Adipocyte (in vitro differentiated cells): Measurements from ENCODE around the gene IRF2.

Experiments
- DNase-seq: peaks from one replicate; pipeline ENCODE4 v3.0.0-alpha.2; 2015; ENCODE audit warnings: low read depth
- H3K27me3 ChIP-seq: replicated peaks from 2 replicates; pipeline ENCODE4 v1.7.0; 2013; ENCODE audit warnings: mild to moderate bottlenecking, low read length, moderate library complexity; ENCODE audit not compliant: control insufficient read depth, insufficient read depth
- H3K36me3 ChIP-seq: 2 replicates; pipeline ENCODE4 v1.7.0; 2013; ENCODE audit warnings: low read length, mild to moderate bottlenecking, moderate library complexity; ENCODE audit not compliant: control insufficient read depth, insufficient read depth, severe bottlenecking
- H3K4me1 ChIP-seq: 2 replicates; pipeline ENCODE4 v1.7.0; 2013; ENCODE audit warnings: mild to moderate bottlenecking, low read length, moderate library complexity; ENCODE audit not compliant: control insufficient read depth, insufficient read depth
- H3K4me3 ChIP-seq: 2 replicates; pipeline ENCODE4 v1.7.0; 2013; ENCODE audit warnings: mild to moderate bottlenecking, low read length, moderate library complexity
- H3K9ac ChIP-seq: 2 replicates; pipeline ENCODE4 v1.7.0; 2013; ENCODE audit warnings: mild to moderate bottlenecking, low read length, moderate library complexity
- H3K9me3 ChIP-seq: 2 replicates; pipeline ENCODE4 v1.7.0; 2013; ENCODE audit warnings: mild to moderate bottlenecking, low read length, moderate library complexity; ENCODE audit not compliant: control insufficient read depth

The IRF2 gene

GRCh38 chr4:184460499-184461285 is 13.7 kb downstream of the IRF2 start:
- H3K36me3 ChIP-seq, result no peaks in the 10 kb centered on the region
- no peaks in the 10 kb centered on the region for H3K9me3 ChIP-seq
- DNase-seq, result no peak
- H3K4me3 ChIP-seq, result no peak overlapping the region
- peaks cover 25% of the 10 kb centered on the region for H3K4me1 ChIP-seq
- no peaks in the 10 kb centered on the region for H3K27me3 ChIP-seq
- no peak overlapping the region for H3K9ac ChIP-seq

- Histone ChIP-seq H3K27me3 (no peaks in the 10 kb centered on the region), H3K4me1 (peaks cover 25% of the 10 kb centered on the region), H3K36me3 (no peaks in the 10 kb centered on the region), H3K9ac (no peak overlapping the region), H3K9me3 (no peaks in the 10 kb centered on the region), H3K4me3 (no peak overlapping the region)
- peak; percentile 55 for DNase-seq
Observed at GRCh38 chr4:184459413-184459812, 14.9 kb downstream of the IRF2 start.

GRCh38 chr4:184457535-184458249 is 16.7 kb downstream of the IRF2 start:
- H3K9ac ChIP-seq, result no peak overlapping the region
- H3K4me1 ChIP-seq, result peaks cover 38% of the 10 kb centered on the region
- no peaks in the 10 kb centered on the region for H3K27me3 ChIP-seq
- no peak for DNase-seq
- no peak overlapping the region for H3K4me3 ChIP-seq
- H3K9me3 ChIP-seq, result no peaks in the 10 kb centered on the region
- no peaks in the 10 kb centered on the region for H3K36me3 ChIP-seq

DNA sequence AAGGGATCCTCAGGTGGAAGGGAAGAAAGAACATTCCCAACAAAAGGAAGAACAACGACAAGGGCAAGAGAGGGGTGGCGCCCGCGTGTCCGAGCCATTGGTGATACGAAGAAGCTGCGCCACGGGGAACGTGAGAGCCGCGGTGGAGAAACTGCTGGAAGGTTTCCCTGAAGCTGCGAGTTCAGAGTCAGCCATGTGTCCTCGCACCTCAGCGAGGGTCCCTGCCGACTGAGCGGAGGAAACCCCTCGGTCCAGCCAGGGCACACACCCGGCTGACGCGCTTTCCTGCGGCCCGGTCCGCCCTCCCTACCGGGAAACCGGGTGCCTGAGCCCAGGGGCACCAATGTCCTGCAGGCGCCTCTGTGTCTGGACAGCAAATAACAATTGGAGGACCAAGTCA is 18.0 kb downstream of the IRF2 start:
- H3K4me1 ChIP-seq, result peaks cover 47% of the 10 kb centered on the region
- no peak for DNase-seq
- no peak overlapping the region for H3K9ac ChIP-seq
- no peaks in the 10 kb centered on the region for H3K9me3 ChIP-seq
- no peaks in the 10 kb centered on the region for H3K27me3 ChIP-seq
- no peak overlapping the region for H3K4me3 ChIP-seq
- H3K36me3 ChIP-seq, result no peaks in the 10 kb centered on the region

DNA sequence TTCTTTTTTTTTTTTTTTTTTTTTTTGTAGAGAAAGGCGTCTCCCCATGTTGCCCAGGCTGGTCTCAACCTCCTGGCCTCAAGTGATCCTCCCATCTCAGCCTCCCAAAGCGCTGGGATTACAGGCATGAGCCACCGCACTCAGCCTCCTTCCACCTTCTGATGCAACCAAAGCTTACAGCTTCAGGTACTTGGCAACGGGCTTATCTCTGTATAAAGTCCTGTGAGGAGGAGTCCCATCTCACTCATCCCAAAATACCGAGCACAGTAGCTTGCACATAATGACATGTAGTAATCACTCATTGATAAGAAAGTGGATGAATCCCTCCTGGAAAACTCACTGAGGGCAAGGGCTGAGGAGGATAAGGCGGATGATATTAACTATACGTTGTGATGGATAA is 19.1 kb downstream of the IRF2 start:
- DNase-seq, result no peak
- Histone ChIP-seq H3K4me3 (no peak overlapping the region), H3K27me3 (no peaks in the 10 kb centered on the region), H3K36me3 (no peaks in the 10 kb centered on the region), H3K4me1 (peaks cover 49% of the 10 kb centered on the region), H3K9me3 (no peaks in the 10 kb centered on the region), H3K9ac (no peak overlapping the region)

- H3K27me3 ChIP-seq, result no peaks in the 10 kb centered on the region
- H3K9ac ChIP-seq, result peak overlapping the region; percentile 6
- peaks cover 51% of the 10 kb centered on the region for H3K4me1 ChIP-seq
- H3K36me3 ChIP-seq, result no peaks in the 10 kb centered on the region
- H3K9me3 ChIP-seq, result no peaks in the 10 kb centered on the region
- no peak overlapping the region for H3K4me3 ChIP-seq
- DNase-seq, result peak; percentile 81
Observed at GRCh38 chr4:184453365-184454160, 20.8 kb downstream of the IRF2 start.

- Histone ChIP-seq H3K4me3 (no peak overlapping the region), H3K9ac (peak overlapping the region; percentile 6), H3K27me3 (no peaks in the 10 kb centered on the region), H3K4me1 (peaks cover 58% of the 10 kb centered on the region), H3K9me3 (no peaks in the 10 kb centered on the region), H3K36me3 (no peaks in the 10 kb centered on the region)
- no peak for DNase-seq
Observed at GRCh38 chr4:184452740-184453139, 21.6 kb downstream of the IRF2 start.

GRCh38 chr4:184451726-184452125 is 22.6 kb downstream of the IRF2 start:
- Histone ChIP-seq H3K4me3 (no peak overlapping the region), H3K9me3 (no peaks in the 10 kb centered on the region), H3K36me3 (no peaks in the 10 kb centered on the region), H3K9ac (no peak overlapping the region), H3K4me1 (peaks cover 55% of the 10 kb centered on the region), H3K27me3 (no peaks in the 10 kb centered on the region)
- no peak for DNase-seq

DNA sequence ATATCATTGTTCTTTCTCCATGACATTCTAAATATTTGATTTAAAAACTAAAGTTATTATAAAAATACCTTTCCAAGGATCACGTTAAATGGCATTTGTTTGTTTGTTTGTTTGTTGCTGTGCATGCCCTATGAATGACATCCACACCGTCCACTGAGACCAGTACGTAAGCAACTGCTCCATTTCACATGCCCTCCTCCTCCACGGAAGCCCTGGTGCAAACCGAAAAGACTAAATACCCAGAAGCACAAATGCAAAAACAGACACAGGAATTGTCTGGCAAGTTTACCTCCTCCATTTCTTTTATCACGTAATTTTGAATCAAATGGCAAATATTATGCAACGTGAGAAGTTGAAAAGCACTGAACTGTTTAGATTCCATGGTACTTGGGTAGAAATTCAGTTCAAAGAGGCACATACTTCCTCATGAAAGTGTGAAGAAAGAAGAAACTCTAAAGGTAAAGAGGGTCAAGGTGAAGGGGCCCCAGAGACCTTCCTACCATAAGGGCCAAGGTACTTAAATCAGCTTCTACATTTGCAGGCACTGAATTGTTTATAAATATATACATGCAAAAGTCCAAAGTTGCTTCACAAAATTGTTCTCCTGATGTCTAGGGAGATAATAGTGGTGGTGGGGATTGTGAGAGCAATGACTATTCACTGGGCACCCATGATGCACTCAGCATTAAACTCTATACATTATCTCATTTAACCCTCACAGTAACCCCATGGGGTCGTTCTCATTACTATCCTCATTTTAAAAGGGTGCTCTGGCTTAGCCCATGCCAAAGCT is 23.4 kb downstream of the IRF2 start:
- Histone ChIP-seq H3K4me1 (peaks cover 55% of the 10 kb centered on the region), H3K9ac (peak overlapping the region; percentile 90), H3K36me3 (no peaks in the 10 kb centered on the region), H3K9me3 (no peaks in the 10 kb centered on the region), H3K27me3 (no peaks in the 10 kb centered on the region), H3K4me3 (peak overlapping the region; percentile 83)
- DNase-seq, result no peak

DNA sequence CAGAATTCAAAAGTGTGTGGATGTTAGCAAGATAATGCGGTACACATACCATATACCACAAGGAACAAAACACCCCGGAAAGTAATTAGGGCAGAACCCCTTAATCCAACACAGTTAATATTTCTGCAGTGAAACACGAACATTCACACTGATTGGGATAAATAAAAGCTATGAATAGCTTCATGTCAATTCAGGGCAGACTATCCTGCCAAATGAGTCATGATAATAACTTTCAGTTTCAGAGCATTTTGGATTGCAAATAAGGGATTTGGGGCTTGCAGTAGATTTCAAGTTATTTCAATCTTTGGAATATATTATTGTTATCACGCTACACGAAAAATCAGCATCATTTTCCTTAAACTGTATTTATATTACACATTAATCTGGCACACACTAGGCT is 24.3 kb downstream of the IRF2 start:
- Histone ChIP-seq H3K27me3 (no peaks in the 10 kb centered on the region), H3K4me1 (peaks cover 55% of the 10 kb centered on the region), H3K9ac (peak overlapping the region; percentile 90), H3K4me3 (peak overlapping the region; percentile 83), H3K36me3 (no peaks in the 10 kb centered on the region), H3K9me3 (no peaks in the 10 kb centered on the region)
- peak; percentile 81 for DNase-seq
